Spleen (tissue), 7 donors: ENCODE results near the gene MIPEP.
A peak's percentile ranks its signal among the peaks of the same experiment; 100 is the strongest.

Experiments
- POLR2AphosphoS5 ChIP-seq, 3 donors: sonication (generic); formaldehyde crosslinking; IDR thresholded peaks; one replicate each; pipeline ENCODE4 v1.5.1; 2017; ENCODE audit warnings: antibody characterized with exemption in 3 of 3
- TF ChIP-seq, protein P1 (sequence below), 11 experiments: fragments of 200-600 bp in 7 of 11; fragments of 450-650 bp in 4 of 11; sonication (generic) in 4 of 11; IDR thresholded peaks in 8 of 11; conservative IDR thresholded peaks in 3 of 11; 1 replicate in 7 of 11; 2 replicates in 4 of 11; pipeline versions ENCODE4 v1.4.0 to v1.8.0; 2016 to 2021; ENCODE audit warnings: antibody characterized with exemption in 11 of 11, inconsistent platforms in 4 of 11, mild to moderate bottlenecking in 1 of 11
- donor health status: DM: no; HTN: no; CAD: no; lungs with moderate emphysema.
- donor health status: DM: no; HTN: no; CAD: no.
- donor health status: DM: no; HTN: no; CAD: no.

DNA sequence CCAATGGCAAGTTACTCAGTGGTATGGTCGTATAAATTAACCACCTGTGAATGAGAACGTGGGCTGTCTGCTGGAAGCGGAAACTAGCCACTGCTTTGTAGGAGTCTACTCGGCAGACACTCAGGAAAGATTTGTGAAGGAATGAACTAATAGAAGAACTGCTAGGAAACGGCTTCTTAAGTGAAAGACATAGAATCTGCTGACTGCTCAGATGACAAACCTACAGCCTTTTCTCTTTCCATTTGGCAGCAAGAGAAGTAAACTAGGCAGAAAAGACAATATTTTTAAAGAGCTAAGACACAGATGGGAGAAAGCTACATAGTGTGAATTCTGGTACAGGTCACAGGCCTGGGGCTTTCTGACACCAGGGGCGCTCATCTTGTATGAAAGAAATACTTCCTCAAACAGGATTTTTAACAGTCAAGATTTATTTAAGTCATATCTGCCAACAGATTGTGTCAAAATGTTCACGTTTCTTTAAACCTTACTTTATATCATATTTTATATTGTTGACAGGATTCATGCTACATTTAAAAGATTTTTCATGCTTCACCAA lies 78.4 kb downstream of the MIPEP start:
- TF ChIP-seq, protein P1, sequence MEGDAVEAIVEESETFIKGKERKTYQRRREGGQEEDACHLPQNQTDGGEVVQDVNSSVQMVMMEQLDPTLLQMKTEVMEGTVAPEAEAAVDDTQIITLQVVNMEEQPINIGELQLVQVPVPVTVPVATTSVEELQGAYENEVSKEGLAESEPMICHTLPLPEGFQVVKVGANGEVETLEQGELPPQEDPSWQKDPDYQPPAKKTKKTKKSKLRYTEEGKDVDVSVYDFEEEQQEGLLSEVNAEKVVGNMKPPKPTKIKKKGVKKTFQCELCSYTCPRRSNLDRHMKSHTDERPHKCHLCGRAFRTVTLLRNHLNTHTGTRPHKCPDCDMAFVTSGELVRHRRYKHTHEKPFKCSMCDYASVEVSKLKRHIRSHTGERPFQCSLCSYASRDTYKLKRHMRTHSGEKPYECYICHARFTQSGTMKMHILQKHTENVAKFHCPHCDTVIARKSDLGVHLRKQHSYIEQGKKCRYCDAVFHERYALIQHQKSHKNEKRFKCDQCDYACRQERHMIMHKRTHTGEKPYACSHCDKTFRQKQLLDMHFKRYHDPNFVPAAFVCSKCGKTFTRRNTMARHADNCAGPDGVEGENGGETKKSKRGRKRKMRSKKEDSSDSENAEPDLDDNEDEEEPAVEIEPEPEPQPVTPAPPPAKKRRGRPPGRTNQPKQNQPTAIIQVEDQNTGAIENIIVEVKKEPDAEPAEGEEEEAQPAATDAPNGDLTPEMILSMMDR (IDR thresholded peaks at IDR 0.05 in 8 of 11, conservative IDR thresholded peaks at IDR 0.05 in 3 of 11): peak in 5 of 11 experiments; percentile 32 to 49 (median 39)
- no peak for TF ChIP-seq POLR2AphosphoS5 (IDR thresholded peaks at IDR 0.05)
